Measurements from ENCODE around the gene MTAP.

DNA sequence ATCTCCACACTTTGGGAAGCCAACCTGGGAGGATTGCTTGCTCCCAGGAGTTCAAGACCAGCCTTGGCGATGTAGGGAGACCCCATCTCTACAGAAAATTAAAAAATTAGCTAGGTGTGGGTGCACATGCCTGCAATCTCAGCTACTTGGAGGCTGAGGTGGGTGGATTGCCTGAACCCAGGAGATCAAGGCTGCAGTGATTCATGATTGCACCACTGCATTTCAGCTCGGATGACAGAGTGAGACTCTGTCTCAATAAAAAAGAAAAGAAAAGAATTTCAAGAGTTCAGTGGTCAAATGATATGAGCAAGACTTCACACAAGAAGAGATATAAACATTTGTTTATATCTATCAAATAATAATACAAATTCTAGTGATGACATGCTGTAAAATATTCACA lies 23.0 kb upstream of the MTAP start:
- TF ChIP-seq, protein P1, sequence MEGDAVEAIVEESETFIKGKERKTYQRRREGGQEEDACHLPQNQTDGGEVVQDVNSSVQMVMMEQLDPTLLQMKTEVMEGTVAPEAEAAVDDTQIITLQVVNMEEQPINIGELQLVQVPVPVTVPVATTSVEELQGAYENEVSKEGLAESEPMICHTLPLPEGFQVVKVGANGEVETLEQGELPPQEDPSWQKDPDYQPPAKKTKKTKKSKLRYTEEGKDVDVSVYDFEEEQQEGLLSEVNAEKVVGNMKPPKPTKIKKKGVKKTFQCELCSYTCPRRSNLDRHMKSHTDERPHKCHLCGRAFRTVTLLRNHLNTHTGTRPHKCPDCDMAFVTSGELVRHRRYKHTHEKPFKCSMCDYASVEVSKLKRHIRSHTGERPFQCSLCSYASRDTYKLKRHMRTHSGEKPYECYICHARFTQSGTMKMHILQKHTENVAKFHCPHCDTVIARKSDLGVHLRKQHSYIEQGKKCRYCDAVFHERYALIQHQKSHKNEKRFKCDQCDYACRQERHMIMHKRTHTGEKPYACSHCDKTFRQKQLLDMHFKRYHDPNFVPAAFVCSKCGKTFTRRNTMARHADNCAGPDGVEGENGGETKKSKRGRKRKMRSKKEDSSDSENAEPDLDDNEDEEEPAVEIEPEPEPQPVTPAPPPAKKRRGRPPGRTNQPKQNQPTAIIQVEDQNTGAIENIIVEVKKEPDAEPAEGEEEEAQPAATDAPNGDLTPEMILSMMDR (IDR thresholded peaks at IDR 0.05) = no peak
- TF ChIP-seq POLR2AphosphoS5 (IDR thresholded peaks at IDR 0.05) (no peak), EP300 (IDR thresholded peaks at IDR 0.05) (no peak)
